Mucosa of gallbladder (tissue), 1 donor: ENCODE data around the gene KMO. TPM values are rescaled to one million over a fixed set of nuclear protein-coding genes. Genes with fewer than 3 reads are reported as not detected.

Experiments
- total RNA-seq: library from RNA; stranded (reverse); gene quantifications from one replicate; pipeline ENCODE4 v1.2.1, GENCODE V29; 2021
- donor health status: DM: no; HTN: no; CAD: no.

Gene KMO
- total RNA-seq, 1 donor from 2014 or later: 0.83 TPM

Other genes starting within 250 kb of the KMO start
- gene RGS7, start 175.2 kb upstream of the KMO start, total RNA-seq: 0.81 TPM
- 44.0 TPM for gene FH, start 12.6 kb upstream of the KMO start, total RNA-seq
- 10.8 TPM for gene CHML, start 108.0 kb downstream of the KMO start, total RNA-seq
- gene OPN3, start 108.0 kb downstream of the KMO start, total RNA-seq: 13.0 TPM
- not detected for gene WDR64, start 119.9 kb downstream of the KMO start, total RNA-seq